ENCODE data around the gene GFRA3. TPM values are rescaled to one million over a fixed set of nuclear protein-coding genes. Genes with fewer than 3 reads are reported as not detected.
A peak's percentile ranks its signal among the peaks of the same experiment; 100 is the strongest.

GFRA3 gene
- total RNA-seq, 2 experiments from 2014 or later = not detected

- Mint-ChIP-seq H3K4me3 (no peak overlapping the region), H3K4me1 (ENCODE audit: low read depth) (no peaks in the 10 kb centered on the region), H3K36me3 (ENCODE audit: low read depth) (no peaks in the 10 kb centered on the region), H3K27me3 (no peaks in the 10 kb centered on the region), H3K27ac (no peak overlapping the region), H3K9me3 (no peaks in the 10 kb centered on the region)
- DNase-seq (no peak), ATAC-seq (no peak)
- TF ChIP-seq CTCF (IDR thresholded peaks at IDR 0.05) = no peak
- POLR2A ChIA-PET = no interaction called here
- CTCF ChIA-PET = no interaction called here
- intact Hi-C loops (cut with micrococcal nuclease) = no loop called here
Observed at GRCh38 chr5:138303372-138303771, 29.0 kb upstream of the GFRA3 start.

DNA sequence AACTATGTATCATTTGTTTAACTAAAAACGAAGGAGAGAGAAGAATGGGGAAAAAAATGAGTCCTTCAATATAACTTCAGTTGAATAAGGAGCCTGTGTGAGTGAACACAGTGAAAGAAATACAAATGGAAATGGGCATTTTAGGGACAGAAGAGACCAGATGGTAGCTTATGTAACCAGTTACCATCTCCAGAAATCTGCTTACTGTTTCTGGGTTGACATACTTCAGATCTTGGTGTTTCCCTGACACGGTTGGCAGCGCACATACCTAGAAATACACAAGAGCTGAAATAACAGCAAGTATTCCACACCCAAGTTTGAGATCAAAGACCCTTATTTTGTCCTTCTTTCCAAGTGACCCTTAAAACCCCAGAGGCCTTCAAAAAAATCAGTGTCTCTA is 14.9 kb upstream of the GFRA3 start:
- no peaks in the 10 kb centered on the region for H3K36me3 Mint-ChIP-seq (ENCODE audit: low read depth)
- ATAC-seq = no peak
- CTCF ChIA-PET = no interaction called here

DNA sequence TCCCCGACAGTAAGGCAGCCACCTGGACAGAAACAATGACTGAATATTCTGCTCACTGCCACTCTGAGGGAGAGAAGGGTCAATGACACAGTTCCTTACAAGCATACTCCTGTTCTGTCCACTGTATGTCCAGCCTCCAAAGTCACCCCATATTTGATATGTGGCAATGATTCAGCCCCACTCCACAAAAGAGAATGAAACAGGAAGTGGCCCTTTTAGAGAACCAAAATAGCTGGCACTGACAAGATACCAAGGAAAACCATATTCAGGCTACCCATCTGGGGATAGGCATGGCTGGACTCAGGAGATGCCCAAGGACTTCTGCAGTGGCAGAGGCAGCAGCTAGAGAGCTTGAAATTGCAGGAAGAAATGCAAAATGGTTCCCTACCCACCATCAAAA is 12.8 kb upstream of the GFRA3 start:
- Mint-ChIP-seq H3K9me3 (no peaks in the 10 kb centered on the region), H3K27me3 (no peaks in the 10 kb centered on the region), H3K27ac (no peak overlapping the region), H3K4me3 (no peak overlapping the region), H3K36me3 (ENCODE audit: low read depth) (no peaks in the 10 kb centered on the region), H3K4me1 (ENCODE audit: low read depth) (no peaks in the 10 kb centered on the region)
- intact Hi-C loops (cut with micrococcal nuclease) = no loop called here
- DNase-seq = no peak
- CTCF ChIA-PET = interaction anchor here (0.6 kb wide), 1 partner anchor 103 kb away, joined by 3 read pairs; no protein-coding TSS in a partner anchor
- no peak for ATAC-seq
- TF ChIP-seq CTCF (IDR thresholded peaks at IDR 0.05) = no peak
- POLR2A ChIA-PET = no interaction called here

More for the DNA sequence above, 14.9 kb upstream of the GFRA3 start:
- no peaks in the 10 kb centered on the region for H3K27me3 Mint-ChIP-seq
- no peak overlapping the region for H3K4me3 Mint-ChIP-seq
- DNase-seq = no peak
- POLR2A ChIA-PET = interaction anchor here (0.8 to 1.1 kb wide), 2 partner anchors 8 to 184 kb away, joined by 4 read pairs; no protein-coding TSS in a partner anchor
- no peak for TF ChIP-seq CTCF (IDR thresholded peaks at IDR 0.05)
- H3K9me3 Mint-ChIP-seq = no peaks in the 10 kb centered on the region
- no peak overlapping the region for H3K27ac Mint-ChIP-seq
- intact Hi-C loops (cut with micrococcal nuclease) = no loop called here
- H3K4me1 Mint-ChIP-seq (ENCODE audit: low read depth) = no peaks in the 10 kb centered on the region

GRCh38 chr5:138282920-138283742 is 8.7 kb upstream of the GFRA3 start:
- no peaks in the 10 kb centered on the region for H3K27me3 Mint-ChIP-seq
- peak; percentile 18 for TF ChIP-seq CTCF (IDR thresholded peaks at IDR 0.05)
- intact Hi-C loops (cut with micrococcal nuclease) = loop anchor here (5.0 kb wide), 1 partner anchor 61 kb away; no protein-coding TSS in a partner anchor
- H3K27ac Mint-ChIP-seq = no peak overlapping the region
- no peaks in the 10 kb centered on the region for H3K4me1 Mint-ChIP-seq (ENCODE audit: low read depth)
- ChIA-PET POLR2A (no interaction called here), CTCF (interaction anchor here (0.6 to 1.8 kb wide), 6 partner anchors 24 to 95 kb away, joined by 3 to 6 read pairs (median 4); partner anchors contain the start of gene KDM3B)
- no peaks in the 10 kb centered on the region for H3K9me3 Mint-ChIP-seq
- H3K36me3 Mint-ChIP-seq (ENCODE audit: low read depth) = no peaks in the 10 kb centered on the region
- DNase-seq = peak; percentile 35
- ATAC-seq = peak; percentile 75
- no peak overlapping the region for H3K4me3 Mint-ChIP-seq

- Mint-ChIP-seq H3K27ac (no peak overlapping the region), H3K9me3 (no peaks in the 10 kb centered on the region), H3K36me3 (ENCODE audit: low read depth) (no peaks in the 10 kb centered on the region), H3K27me3 (peaks cover 5% of the 10 kb centered on the region), H3K4me1 (ENCODE audit: low read depth) (no peaks in the 10 kb centered on the region), H3K4me3 (no peak overlapping the region)
- CTCF ChIA-PET = interaction anchor here (1.2 kb wide), 1 partner anchor 58 kb away, joined by 5 read pairs; no protein-coding TSS in a partner anchor
- intact Hi-C loops (cut with micrococcal nuclease) = loop anchor here (5.0 kb wide), 1 partner anchor 59 kb away; no protein-coding TSS in a partner anchor
- no peak for ATAC-seq
- TF ChIP-seq CTCF (IDR thresholded peaks at IDR 0.05) = no peak
- POLR2A ChIA-PET = interaction anchor here (0.6 to 1.3 kb wide), 3 partner anchors 8 to 875 kb away, joined by 3 to 4 read pairs (median 3); no protein-coding TSS in a partner anchor
- no peak for DNase-seq
Observed at GRCh38 chr5:138280915-138281314, 6.5 kb upstream of the GFRA3 start.
